Measurements from ENCODE around the gene HELT.

HELT gene

GRCh38 chr4:185031611-185032010 lies 13.3 kb downstream of the HELT start (continued):
- TF ChIP-seq INSM2 (tag by site-specific recombination; IDR thresholded peaks at IDR 0.05) (no peak), ZNF274 (IDR thresholded peaks at IDR 0.05; ENCODE audit: low read length) (no peak), ZNF274 (tag by site-specific recombination; IDR thresholded peaks at IDR 0.05; ENCODE audit: borderline replicate concordance) (no peak), ZNF341 (tag by site-specific recombination; IDR thresholded peaks at IDR 0.05; ENCODE audit: low read depth) (no peak), AEBP2 (tag by site-specific recombination; IDR thresholded peaks at IDR 0.05; ENCODE audit: borderline replicate concordance) (no peak), KLF1 (tag by site-specific recombination; IDR thresholded peaks at IDR 0.05) (no peak), WT1 (tag by site-specific recombination; IDR thresholded peaks at IDR 0.05) (no peak), ZSCAN4 (tag by site-specific recombination; IDR thresholded peaks at IDR 0.05) (no peak), CTCF (tag by site-specific recombination; IDR thresholded peaks at IDR 0.05) (no peak), ZNF157 (tag by site-specific recombination; IDR thresholded peaks at IDR 0.05) (no peak)

GRCh38 chr4:185033072-185033471 lies 14.8 kb downstream of the HELT start:
- ChIA-PET POLR2A (no interaction called here), CTCF (no interaction called here)
- TF ChIP-seq PRDM2 (tag by site-specific recombination; IDR thresholded peaks at IDR 0.05; ENCODE audit: borderline replicate concordance) (no peak), ZNF157 (tag by site-specific recombination; IDR thresholded peaks at IDR 0.05) (no peak), ZNF521 (tag by site-specific recombination; IDR thresholded peaks at IDR 0.05) (no peak), ZNF558 (tag by site-specific recombination; IDR thresholded peaks at IDR 0.05) (no peak), ZBTB26 (tag by site-specific recombination; optimal IDR thresholded peaks at IDR 0.05) (no peak), ZNF280D (tag by site-specific recombination; IDR thresholded peaks at IDR 0.05) (no peak)
- H3K4me3 ChIP-seq (ENCODE audit: low read depth, low read length), result no peak overlapping the region
- H3K4me1 ChIP-seq (ENCODE audit: control insufficient read depth, insufficient read depth, low read length), result no peaks in the 10 kb centered on the region
- H3K9me3 ChIP-seq (ENCODE audit: control insufficient read depth, insufficient read depth, low read depth, low read length), result no peaks in the 10 kb centered on the region
- no peaks in the 10 kb centered on the region for H3K36me3 ChIP-seq (ENCODE audit: control insufficient read depth in 2 of 2, insufficient read depth in 1 of 2, low read length in 2 of 2)
- no peak overlapping the region for H3K27ac ChIP-seq (ENCODE audit: extremely low read depth, low read depth, low read length)

Measured in HEK293 (cell line).